DOHH2 (cell line): ENCODE measurements around the gene DGKD.

ENCODE experiments used
- H3F3A ChIP-seq: fragments of 200-600 bp; sonication (generic), shearing (Covaris generic); 2 replicates; pipeline ENCODE4 v1.6.0; 2016; ENCODE audit warnings: antibody characterized with exemption, mild to moderate bottlenecking; ENCODE audit not compliant: control insufficient read depth, insufficient read depth
- H3K27ac ChIP-seq: fragments of 200-600 bp; sonication (generic); 2 replicates; pipeline ENCODE4 v1.5.1; 2014; ENCODE audit warnings: low read depth, mild to moderate bottlenecking, low read length, moderate library complexity
- H3K27me3 ChIP-seq: fragments of 200-600 bp; sonication (generic); 2 replicates; pipeline ENCODE4 v1.6.1; 2014; ENCODE audit warnings: mild to moderate bottlenecking, low read length, mixed read lengths; ENCODE audit not compliant: control insufficient read depth
- H3K36me3 ChIP-seq: fragments of 200-600 bp; sonication (generic); 2 replicates; pipeline ENCODE4 v1.6.1; 2014; ENCODE audit warnings: mild to moderate bottlenecking, low read length, moderate library complexity, mixed read lengths; ENCODE audit not compliant: control insufficient read depth
- H3K4me1 ChIP-seq: fragments of 200-600 bp; sonication (generic); 2 replicates; pipeline ENCODE4 v1.6.1; 2014; ENCODE audit warnings: mild to moderate bottlenecking, low read length, mixed read lengths; ENCODE audit not compliant: control insufficient read depth
- H3K4me2 ChIP-seq: fragments of 200-600 bp; sonication (generic); 2 replicates; pipeline ENCODE4 v1.6.0; 2014; ENCODE audit warnings: mild to moderate bottlenecking, low read length, moderate library complexity
- H3K4me3 ChIP-seq: fragments of 200-600 bp; sonication (generic); 2 replicates; pipeline ENCODE4 v1.5.1; 2014; ENCODE audit warnings: mild to moderate bottlenecking, low read length, mixed read lengths
- H3K79me2 ChIP-seq: fragments of 200-600 bp; sonication (generic); 2 replicates; pipeline ENCODE4 v1.6.1; 2014; ENCODE audit warnings: mild to moderate bottlenecking, low read length, mixed read lengths; ENCODE audit not compliant: control insufficient read depth
- H3K9me2 ChIP-seq: fragments of 200-600 bp; sonication (generic); replicated peaks from 2 replicates; pipeline ENCODE4 v1.6.1; 2014; ENCODE audit warnings: mild to moderate bottlenecking, low read length, mixed read lengths; ENCODE audit not compliant: control insufficient read depth
- H3K9me3 ChIP-seq: fragments of 200-600 bp; sonication (generic); 2 replicates; pipeline ENCODE4 v1.6.1; 2014; ENCODE audit warnings: antibody characterized with exemption, low read length, mixed read lengths; ENCODE audit not compliant: control insufficient read depth, insufficient read depth
- H4K20me1 ChIP-seq: fragments of 200-600 bp; sonication (generic); 2 replicates; pipeline ENCODE4 v1.6.0; 2014; ENCODE audit warnings: low read depth, mild to moderate bottlenecking, antibody characterized with exemption, low read length, moderate library complexity; ENCODE audit not compliant: control insufficient read depth, insufficient read depth
- CTCF ChIP-seq: fragments of 200-600 bp; sonication (generic); IDR thresholded peaks from one replicate; pipeline ENCODE4 v1.5.1; 2014; ENCODE audit warnings: antibody characterized with exemption, mild to moderate bottlenecking, low read depth, low read length; ENCODE audit not compliant: poor library complexity, severe bottlenecking
- EZH2phosphoT487 ChIP-seq: fragments of 200-600 bp; sonication (generic); IDR thresholded peaks from 2 replicates; pipeline ENCODE4 v1.6.1; 2017; ENCODE audit warnings: borderline replicate concordance, mild to moderate bottlenecking, antibody characterized with exemption, low read length, moderate library complexity, mixed read lengths

DGKD gene

GRCh38 chr2:233460726-233461441 lies 106.6 kb downstream of the DGKD start:
- Histone ChIP-seq H3K79me2 (no peaks in the 10 kb centered on the region), H3K4me2 (no peak overlapping the region), H3K27me3 (no peaks in the 10 kb centered on the region), H3K9me3 (no peaks in the 10 kb centered on the region), H3K4me3 (no peak overlapping the region), H3F3A (no peaks in the 10 kb centered on the region), H3K27ac (no peak overlapping the region), H4K20me1 (no peaks in the 10 kb centered on the region), H3K4me1 (no peaks in the 10 kb centered on the region), H3K9me2 (no peaks in the 10 kb centered on the region), H3K36me3 (peaks cover 56% of the 10 kb centered on the region)
- TF ChIP-seq EZH2phosphoT487 (no peak), CTCF (no peak)

DNA sequence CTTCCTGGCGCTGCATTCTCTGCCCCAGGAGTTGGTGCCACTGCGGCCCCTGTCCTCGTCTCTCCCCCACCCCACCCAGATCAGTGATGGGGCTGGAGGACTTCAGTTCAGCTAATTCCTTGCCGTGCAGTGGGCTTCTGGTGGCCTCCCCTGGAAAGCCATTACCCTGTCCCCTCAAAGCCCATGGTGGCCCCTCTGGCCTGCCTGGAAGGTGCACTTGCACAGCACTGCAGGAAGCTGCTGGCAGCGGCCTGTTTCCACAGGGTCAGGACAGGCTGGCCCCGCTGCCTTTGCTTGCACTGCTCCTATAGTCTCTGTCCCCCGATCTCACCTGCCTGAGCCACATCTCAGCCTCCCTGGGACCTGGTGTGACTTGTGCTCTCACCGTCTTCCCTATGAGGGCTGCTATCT lies 107.2 kb downstream of the DGKD start:
- Histone ChIP-seq H4K20me1 (no peaks in the 10 kb centered on the region), H3K79me2 (no peaks in the 10 kb centered on the region), H3K4me2 (no peak overlapping the region), H3K4me1 (no peaks in the 10 kb centered on the region), H3F3A (no peaks in the 10 kb centered on the region), H3K36me3 (peaks cover 54% of the 10 kb centered on the region), H3K27ac (no peak overlapping the region), H3K9me3 (no peaks in the 10 kb centered on the region), H3K9me2 (no peaks in the 10 kb centered on the region), H3K4me3 (no peak overlapping the region), H3K27me3 (no peaks in the 10 kb centered on the region)
- no peak for TF ChIP-seq CTCF
- no peak for TF ChIP-seq EZH2phosphoT487

GRCh38 chr2:233462202-233462785 lies 108.0 kb downstream of the DGKD start:
- Histone ChIP-seq H3K9me3 (no peaks in the 10 kb centered on the region), H4K20me1 (no peaks in the 10 kb centered on the region), H3K27ac (no peak overlapping the region), H3K9me2 (no peaks in the 10 kb centered on the region), H3F3A (no peaks in the 10 kb centered on the region), H3K4me2 (no peak overlapping the region), H3K4me3 (no peak overlapping the region), H3K4me1 (no peaks in the 10 kb centered on the region), H3K79me2 (no peaks in the 10 kb centered on the region), H3K27me3 (no peaks in the 10 kb centered on the region), H3K36me3 (peaks cover 49% of the 10 kb centered on the region)
- TF ChIP-seq EZH2phosphoT487 (no peak), CTCF (no peak)
